Cardiac muscle cell (in vitro differentiated cells and primary cell): ENCODE results near the gene USB1. TPM values are rescaled to one million over a fixed set of nuclear protein-coding genes. Genes with fewer than 3 reads are reported as not detected.

Experiments
- DNase-seq, 2 donors: peaks; one replicate each; pipeline versions ENCODE4 v3.0.0 to v3.0.0-alpha.2; 2010 to 2017; ENCODE audit warnings: low read depth in 1 of 2, low spot score in 1 of 2
- H3K27ac ChIP-seq: fragments of 200-600 bp; sonication (generic); 2 replicates; pipeline ENCODE4 v1.5.1; 2016
- H3K27me3 ChIP-seq: fragments of 200-600 bp; sonication (generic); 2 replicates; pipeline ENCODE4 v1.6.0; 2016; ENCODE audit warnings: control low read depth
- H3K36me3 ChIP-seq: fragments of 200-600 bp; sonication (generic); 2 replicates; pipeline ENCODE4 v1.5.1; 2016; ENCODE audit warnings: control low read depth
- H3K4me1 ChIP-seq: fragments of 200-600 bp; sonication (generic); 2 replicates; pipeline ENCODE4 v1.8.1; 2017; ENCODE audit warnings: low read depth, mild to moderate bottlenecking, mixed run types
- H3K4me3 ChIP-seq: fragments of 200-600 bp; sonication (generic); 2 replicates; pipeline ENCODE4 v1.5.1; 2016; ENCODE audit warnings: mild to moderate bottlenecking
- H3K9me3 ChIP-seq: fragments of 200-600 bp; sonication (generic); 2 replicates; pipeline ENCODE4 v1.5.1; 2017; ENCODE audit warnings: low read depth, mild to moderate bottlenecking, control low read depth
- CTCF ChIP-seq: IDR thresholded peaks from 2 replicates; pipeline ENCODE4 v1.5.1; 2012; ENCODE audit warnings: low read depth, mild to moderate bottlenecking, low read length
- polyA plus RNA-seq: library from polyadenylated mRNA; unstranded; fragments of >200 nt; fragmentation: Nextera tagmentation; extraction: Ambion mirVana; gene quantifications from 2 replicates; pipeline ENCODE4 v1.2.1, GENCODE V29; 2016
- total RNA-seq: library from RNA; depleted of rRNA; stranded (reverse); fragments of >200 nt; gene quantifications from 2 replicates; pipeline ENCODE4 v1.2.3, GENCODE V29; 2016

Gene USB1
- total and polyA plus RNA-seq, 2 experiments from 2014 or later = 48.3 to 60.8 TPM

- H3K9me3 ChIP-seq = no peaks in the 10 kb centered on the region
- no peaks in the 10 kb centered on the region for H3K36me3 ChIP-seq
- H3K27me3 ChIP-seq = no peaks in the 10 kb centered on the region
- no peak overlapping the region for H3K4me3 ChIP-seq
- peak overlapping the region; percentile 89 for H3K27ac ChIP-seq
- H3K4me1 ChIP-seq = peaks cover 25% of the 10 kb centered on the region
- TF ChIP-seq CTCF = no peak
- DNase-seq = peak in 1 of 2 donors; percentile 67
These were observed 62.3 kb downstream of the USB1 start for GRCh38 chr16:58063377-58064076.

DNA sequence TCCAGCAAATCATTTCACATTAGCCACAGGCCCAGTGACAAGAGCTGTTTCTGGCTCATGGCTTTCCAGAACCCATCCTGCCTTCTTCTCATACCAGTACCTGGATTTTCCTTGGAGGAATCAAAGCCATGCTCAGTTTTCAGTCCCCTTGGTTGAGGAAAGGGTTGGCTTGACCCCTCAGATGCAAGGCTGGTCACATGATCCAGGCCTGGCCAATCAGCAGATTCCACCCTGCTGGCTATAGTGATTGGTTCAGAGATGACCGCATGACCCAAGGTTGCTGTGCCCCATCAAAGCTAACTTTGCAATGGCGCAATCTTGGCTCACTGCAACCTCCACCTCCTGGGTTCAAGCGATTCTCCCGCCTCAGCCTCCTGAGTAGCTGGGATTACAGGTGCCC, 69.4 kb downstream of the USB1 start:
- Histone ChIP-seq H3K36me3 (no peaks in the 10 kb centered on the region), H3K27me3 (no peaks in the 10 kb centered on the region), H3K4me1 (no peaks in the 10 kb centered on the region), H3K27ac (no peak overlapping the region), H3K4me3 (no peak overlapping the region), H3K9me3 (no peaks in the 10 kb centered on the region)
- DNase-seq = no peak
- no peak for TF ChIP-seq CTCF

Other genes with a start within 250 kb of the USB1 start
- 28.4 and 50.1 TPM in 2 replicates for gene KIFC3, start 198.9 kb upstream of the USB1 start, total RNA-seq
- gene KIFC3, start 198.9 kb upstream of the USB1 start, polyA plus RNA-seq = 24.8 and 33.0 TPM in 2 replicates
- gene CNGB1, start 30.3 kb upstream of the USB1 start, total RNA-seq = not detected in 2 replicates
- gene CNGB1, start 30.3 kb upstream of the USB1 start, polyA plus RNA-seq = not detected in 2 replicates
- 11.6 and 12.4 TPM in 2 replicates for gene ZNF319, start 735 bp upstream of the USB1 start, total RNA-seq
- gene ZNF319, start 735 bp upstream of the USB1 start, polyA plus RNA-seq = 12.3 and 13.3 TPM in 2 replicates
- 391 and 473 TPM in 2 replicates for gene MMP15, start 24.3 kb downstream of the USB1 start, total RNA-seq
- gene MMP15, start 24.3 kb downstream of the USB1 start, polyA plus RNA-seq = 317 and 388 TPM in 2 replicates
- gene CFAP20, start 128.0 kb downstream of the USB1 start, total RNA-seq = 154 and 198 TPM in 2 replicates
- gene CFAP20, start 128.0 kb downstream of the USB1 start, polyA plus RNA-seq = 118 and 137 TPM in 2 replicates
- 35.5 and 44.3 TPM in 2 replicates for gene CSNK2A2, start 196.7 kb downstream of the USB1 start, total RNA-seq
- 26.7 and 35.9 TPM in 2 replicates for gene CSNK2A2, start 196.7 kb downstream of the USB1 start, polyA plus RNA-seq